Type B pancreatic cell (in vitro differentiated cells): ENCODE data around the gene F10. TPM values are rescaled to one million over a fixed set of nuclear protein-coding genes. Genes with fewer than 3 reads are reported as not detected.
"Not testable (repeated sequence)": the region's sequence is repeated elsewhere in the genome, so short reads cannot be mapped to it uniquely, and the experiment has no call there.

Experiments
- DNase-seq: peaks from one replicate; pipeline ENCODE4 v3.0.0; 2021; ENCODE audit warnings: mixed read lengths; ENCODE audit not compliant: unreplicated experiment; ENCODE audit errors: extremely low spot score
- H3K27ac Mint-ChIP-seq: 2 replicates; pipeline ENCODE4 v1.8.0; 2021; ENCODE audit warnings: mild to moderate bottlenecking, mixed read lengths
- H3K27me3 Mint-ChIP-seq: 2 replicates; pipeline ENCODE4 v1.8.0; 2021; ENCODE audit warnings: mixed read lengths
- H3K36me3 Mint-ChIP-seq: 2 replicates; pipeline ENCODE4 v1.8.0; 2021; ENCODE audit warnings: mixed read lengths
- H3K4me1 Mint-ChIP-seq: one replicate; pipeline ENCODE4 v1.8.0; 2021; ENCODE audit warnings: mixed read lengths; ENCODE audit not compliant: unreplicated experiment
- H3K4me3 Mint-ChIP-seq: 2 replicates; pipeline ENCODE4 v1.8.0; 2021; ENCODE audit warnings: mild to moderate bottlenecking, mixed read lengths
- H3K9me3 Mint-ChIP-seq: 2 replicates; pipeline ENCODE4 v1.8.0; 2021; ENCODE audit warnings: mixed read lengths
- CTCF ChIP-seq: fragments of 200-600 bp; sonication (generic); conservative IDR thresholded peaks from 2 replicates; pipeline ENCODE4 v1.5.0; 2021; ENCODE audit warnings: antibody characterized with exemption, mild to moderate bottlenecking
- total RNA-seq: library from RNA; stranded (reverse); gene quantifications from 2 replicates; pipeline ENCODE4 v1.2.1, GENCODE V29; 2021; ENCODE audit warnings: low replicate concordance

F10 gene
- total RNA-seq, 1 donor from 2014 or later = 34.4 TPM

GRCh38 chr13:113106711-113107351 is 15.8 kb upstream of the F10 start:
- Mint-ChIP-seq H3K36me3 (no peaks in the 10 kb centered on the region), H3K9me3 (no peaks in the 10 kb centered on the region), H3K4me3 (no peak overlapping the region), H3K27ac (no peak overlapping the region), H3K27me3 (peaks cover 12% of the 10 kb centered on the region), H3K4me1 (no peaks in the 10 kb centered on the region)
- no peak for DNase-seq
- no peak for TF ChIP-seq CTCF

GRCh38 chr13:113108521-113108920 is 14.1 kb upstream of the F10 start:
- H3K27ac Mint-ChIP-seq, H3K9me3 Mint-ChIP-seq, H3K27me3 Mint-ChIP-seq, H3K4me1 Mint-ChIP-seq, H3K4me3 Mint-ChIP-seq, H3K36me3 Mint-ChIP-seq, DNase-seq: not testable (repeated sequence)

- DNase-seq = no peak
- TF ChIP-seq CTCF = no peak
- Mint-ChIP-seq H3K27ac (no peak overlapping the region), H3K36me3 (no peaks in the 10 kb centered on the region), H3K4me1 (no peaks in the 10 kb centered on the region), H3K9me3 (no peaks in the 10 kb centered on the region), H3K4me3 (peak overlapping the region; percentile 70), H3K27me3 (peaks cover 11% of the 10 kb centered on the region)
Observed at GRCh38 chr13:113109151-113110047, 13.2 kb upstream of the F10 start.

- no peak overlapping the region for H3K27ac Mint-ChIP-seq
- no peak for DNase-seq
- no peak for TF ChIP-seq CTCF
Observed at GRCh38 chr13:113110048-113110851, 12.3 kb upstream of the F10 start.

GRCh38 chr13:113110852-113111315 is 11.7 kb upstream of the F10 start:
- H3K4me3 Mint-ChIP-seq = peak overlapping the region; percentile 59
- H3K9me3 Mint-ChIP-seq = no peaks in the 10 kb centered on the region
- H3K27me3 Mint-ChIP-seq = peaks cover 10% of the 10 kb centered on the region
- H3K4me1 Mint-ChIP-seq = no peaks in the 10 kb centered on the region
- no peak for DNase-seq
- no peaks in the 10 kb centered on the region for H3K36me3 Mint-ChIP-seq
- no peak overlapping the region for H3K27ac Mint-ChIP-seq
- TF ChIP-seq CTCF = no peak

More at GRCh38 chr13:113110048-113110851, 12.3 kb upstream of the F10 start:
- Mint-ChIP-seq H3K27me3 (peaks cover 10% of the 10 kb centered on the region), H3K4me1 (no peaks in the 10 kb centered on the region), H3K36me3 (no peaks in the 10 kb centered on the region), H3K9me3 (no peaks in the 10 kb centered on the region), H3K4me3 (no peak overlapping the region)

- not testable (repeated sequence) for H3K27me3 Mint-ChIP-seq, H3K27ac Mint-ChIP-seq, H3K36me3 Mint-ChIP-seq, H3K4me1 Mint-ChIP-seq, H3K9me3 Mint-ChIP-seq, DNase-seq, H3K4me3 Mint-ChIP-seq
Observed at GRCh38 chr13:113111821-113112220, 10.8 kb upstream of the F10 start.

- H3K27ac Mint-ChIP-seq, H3K27me3 Mint-ChIP-seq, H3K36me3 Mint-ChIP-seq, DNase-seq, H3K9me3 Mint-ChIP-seq, H3K4me1 Mint-ChIP-seq, H3K4me3 Mint-ChIP-seq: not testable (repeated sequence)
Observed at GRCh38 chr13:113112475-113112874, 10.1 kb upstream of the F10 start.
